ENCODE data around the gene SLC19A3. TPM values are rescaled to one million over a fixed set of nuclear protein-coding genes. Genes with fewer than 3 reads are reported as not detected.
"Not testable (repeated sequence)": the region's sequence is repeated elsewhere in the genome, so short reads cannot be mapped to it uniquely, and the experiment has no call there.

Gene SLC19A3
- total RNA-seq, 1 donor from 2014 or later = 0.52 TPM

GRCh38 chr2:227728035-227728434 is 10.2 kb upstream of the SLC19A3 start, which contains the start of gene SCYGR7:
Gene SCYGR7, plus strand, starts transcription at chr2:227728335. Its CDS starts 0 bp downstream, at chr2:227728335.
- H3K4me3 Mint-ChIP-seq (ENCODE audit: unreplicated experiment) = no peak within 1 kb of the TSS
- no peaks in the 10 kb centered on the region for H3K36me3 Mint-ChIP-seq (ENCODE audit: low read depth)
- H3K27me3 Mint-ChIP-seq (ENCODE audit: low read depth) = peaks cover 19% of the 10 kb centered on the region
- H3K4me1 Mint-ChIP-seq (ENCODE audit: low read depth) = no peaks in the 10 kb centered on the region
- H3K27ac Mint-ChIP-seq (ENCODE audit: unreplicated experiment) = no peak within 1 kb of the TSS
- TF ChIP-seq, protein P1, sequence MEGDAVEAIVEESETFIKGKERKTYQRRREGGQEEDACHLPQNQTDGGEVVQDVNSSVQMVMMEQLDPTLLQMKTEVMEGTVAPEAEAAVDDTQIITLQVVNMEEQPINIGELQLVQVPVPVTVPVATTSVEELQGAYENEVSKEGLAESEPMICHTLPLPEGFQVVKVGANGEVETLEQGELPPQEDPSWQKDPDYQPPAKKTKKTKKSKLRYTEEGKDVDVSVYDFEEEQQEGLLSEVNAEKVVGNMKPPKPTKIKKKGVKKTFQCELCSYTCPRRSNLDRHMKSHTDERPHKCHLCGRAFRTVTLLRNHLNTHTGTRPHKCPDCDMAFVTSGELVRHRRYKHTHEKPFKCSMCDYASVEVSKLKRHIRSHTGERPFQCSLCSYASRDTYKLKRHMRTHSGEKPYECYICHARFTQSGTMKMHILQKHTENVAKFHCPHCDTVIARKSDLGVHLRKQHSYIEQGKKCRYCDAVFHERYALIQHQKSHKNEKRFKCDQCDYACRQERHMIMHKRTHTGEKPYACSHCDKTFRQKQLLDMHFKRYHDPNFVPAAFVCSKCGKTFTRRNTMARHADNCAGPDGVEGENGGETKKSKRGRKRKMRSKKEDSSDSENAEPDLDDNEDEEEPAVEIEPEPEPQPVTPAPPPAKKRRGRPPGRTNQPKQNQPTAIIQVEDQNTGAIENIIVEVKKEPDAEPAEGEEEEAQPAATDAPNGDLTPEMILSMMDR (IDR thresholded peaks at IDR 0.05) = no peak
- no peak for DNase-seq (ENCODE audit: low spot score)
- peaks cover 3% of the 10 kb centered on the region for H3K9me3 Mint-ChIP-seq (ENCODE audit: low read depth)

GRCh38 chr2:227724394-227725039 is 6.7 kb upstream of the SLC19A3 start, which contains the start of gene SCYGR6:
Gene SCYGR6, minus strand, starts transcription at chr2:227724757. Its CDS starts 0 bp downstream, at chr2:227724757.
- Mint-ChIP-seq H3K27ac (ENCODE audit: unreplicated experiment) (no peak within 1 kb of the TSS), H3K4me1 (ENCODE audit: low read depth) (no peaks in the 10 kb centered on the region), H3K9me3 (ENCODE audit: low read depth) (no peaks in the 10 kb centered on the region), H3K4me3 (ENCODE audit: unreplicated experiment) (no peak within 1 kb of the TSS), H3K27me3 (ENCODE audit: low read depth) (peaks cover 23% of the 10 kb centered on the region), H3K36me3 (ENCODE audit: low read depth) (no peaks in the 10 kb centered on the region)
- DNase-seq (ENCODE audit: low spot score) = no peak
- TF ChIP-seq, protein P1 (IDR thresholded peaks at IDR 0.05) = no peak

GRCh38 chr2:227722821-227723220 is 5.0 kb upstream of the SLC19A3 start:
- DNase-seq (ENCODE audit: low spot score); H3K4me3 Mint-ChIP-seq (ENCODE audit: unreplicated experiment); H3K27ac Mint-ChIP-seq (ENCODE audit: unreplicated experiment); H3K4me1 Mint-ChIP-seq (ENCODE audit: low read depth); H3K36me3 Mint-ChIP-seq (ENCODE audit: low read depth); H3K9me3 Mint-ChIP-seq (ENCODE audit: low read depth): not testable (repeated sequence)
- H3K27me3 Mint-ChIP-seq (ENCODE audit: low read depth) = peaks cover 19% of the 10 kb centered on the region

GRCh38 chr2:227720680-227721079 is 2.9 kb upstream of the SLC19A3 start:
- TF ChIP-seq, protein P1 (IDR thresholded peaks at IDR 0.05) = no peak

GRCh38 chr2:227719641-227720040 is 1.8 kb upstream of the SLC19A3 start:
- H3K27me3 Mint-ChIP-seq (ENCODE audit: low read depth) = peaks cover 22% of the 10 kb centered on the region
- no peak for DNase-seq (ENCODE audit: low spot score)
- H3K27ac Mint-ChIP-seq (ENCODE audit: unreplicated experiment) = no peak overlapping the region
- TF ChIP-seq, protein P1 (IDR thresholded peaks at IDR 0.05) = no peak
- peaks cover 8% of the 10 kb centered on the region for H3K4me1 Mint-ChIP-seq (ENCODE audit: low read depth)
- H3K9me3 Mint-ChIP-seq (ENCODE audit: low read depth) = no peaks in the 10 kb centered on the region
- no peak overlapping the region for H3K4me3 Mint-ChIP-seq (ENCODE audit: unreplicated experiment)
- no peaks in the 10 kb centered on the region for H3K36me3 Mint-ChIP-seq (ENCODE audit: low read depth)

More at GRCh38 chr2:227720680-227721079, 2.9 kb upstream of the SLC19A3 start:
- no peak for DNase-seq (ENCODE audit: low spot score)
- H3K4me1 Mint-ChIP-seq (ENCODE audit: low read depth) = peaks cover 8% of the 10 kb centered on the region
- H3K27ac Mint-ChIP-seq (ENCODE audit: unreplicated experiment) = no peak overlapping the region
- H3K4me3 Mint-ChIP-seq (ENCODE audit: unreplicated experiment) = no peak overlapping the region
- H3K36me3 Mint-ChIP-seq (ENCODE audit: low read depth) = no peaks in the 10 kb centered on the region
- no peaks in the 10 kb centered on the region for H3K9me3 Mint-ChIP-seq (ENCODE audit: low read depth)
- peaks cover 26% of the 10 kb centered on the region for H3K27me3 Mint-ChIP-seq (ENCODE audit: low read depth)

GRCh38 chr2:227716501-227716900 is 1.3 kb downstream of the SLC19A3 start:
- DNase-seq (ENCODE audit: low spot score) = no peak
- H3K9me3 Mint-ChIP-seq (ENCODE audit: low read depth) = no peaks in the 10 kb centered on the region
- H3K4me3 Mint-ChIP-seq (ENCODE audit: unreplicated experiment) = no peak overlapping the region
- peaks cover 18% of the 10 kb centered on the region for H3K27me3 Mint-ChIP-seq (ENCODE audit: low read depth)
- peaks cover 8% of the 10 kb centered on the region for H3K4me1 Mint-ChIP-seq (ENCODE audit: low read depth)
- no peak overlapping the region for H3K27ac Mint-ChIP-seq (ENCODE audit: unreplicated experiment)
- TF ChIP-seq, protein P1 (IDR thresholded peaks at IDR 0.05) = no peak
- H3K36me3 Mint-ChIP-seq (ENCODE audit: low read depth) = no peaks in the 10 kb centered on the region
